ENCODE results near the gene MACROD2. TPM values are rescaled to one million over a fixed set of nuclear protein-coding genes. Genes with fewer than 3 reads are reported as not detected.

The MACROD2 gene
- total RNA-seq, 1 experiment from 2014 or later = 1.6 TPM

GRCh38 chr20:16100111-16100510 is 2104.8 kb downstream of the MACROD2 start:
- Histone ChIP-seq H2AK5ac (ENCODE audit: insufficient read length, low read length) (no peak overlapping the region), H2BK5ac (ENCODE audit: insufficient read length, low read length) (no peak overlapping the region), H3K9ac (ENCODE audit: extremely low read depth, insufficient read length, low read length) (no peak overlapping the region), H3K23me2 (ENCODE audit: insufficient read length, low read depth, low read length, poor library complexity, severe bottlenecking) (no peaks in the 10 kb centered on the region), H3K9me3 (ENCODE audit: control insufficient read depth, low read depth, low read length) (no peaks in the 10 kb centered on the region), H3K4me2 (ENCODE audit: insufficient read depth, insufficient read length, low read length) (no peak overlapping the region), H2BK15ac (ENCODE audit: low read depth, low read length) (no peak overlapping the region), H2AFZ (ENCODE audit: low read length) (no peak overlapping the region), H4K8ac (replicated peaks; ENCODE audit: insufficient read length, low read depth, low read length) (no peak overlapping the region), H2BK20ac (ENCODE audit: low read depth, low read length, poor library complexity, severe bottlenecking) (no peak overlapping the region), H2BK12ac (ENCODE audit: insufficient read length, low read depth, low read length) (no peak overlapping the region), H3K56ac (ENCODE audit: insufficient read length, low read depth, low read length) (no peak overlapping the region), H3K79me2 (ENCODE audit: insufficient read depth, low read length) (no peaks in the 10 kb centered on the region), H2BK120ac (ENCODE audit: low read depth, low read length, poor library complexity, severe bottlenecking) (no peak overlapping the region), H3K27me3 (ENCODE audit: insufficient read depth, low read length) (no peaks in the 10 kb centered on the region), H4K5ac (ENCODE audit: insufficient read length, low read depth, low read length) (no peak overlapping the region), H3K27ac (ENCODE audit: insufficient read length, low read depth, low read length) (no peak overlapping the region), H3K23ac (ENCODE audit: insufficient read length, low read depth, low read length) (no peak overlapping the region), H3K18ac (ENCODE audit: insufficient read length, low read depth, low read length) (no peak overlapping the region), H3T11ph (ENCODE audit: low read length) (no peak overlapping the region), H4K91ac (ENCODE audit: insufficient read length, low read depth, low read length) (no peak overlapping the region), H3K4ac (ENCODE audit: low read depth, low read length) (no peak overlapping the region), H3K4me1 (ENCODE audit: insufficient read depth, low read length) (no peaks in the 10 kb centered on the region), H3K14ac (ENCODE audit: insufficient read depth, low read length) (no peak overlapping the region), H4K20me1 (ENCODE audit: control insufficient read depth, insufficient read depth, insufficient read length) (no peaks in the 10 kb centered on the region), H3K79me1 (ENCODE audit: insufficient read depth, low read depth, low read length, poor library complexity, severe bottlenecking) (no peaks in the 10 kb centered on the region)
- H3K27ac Mint-ChIP-seq = no peak overlapping the region
- TF ChIP-seq, protein P1, sequence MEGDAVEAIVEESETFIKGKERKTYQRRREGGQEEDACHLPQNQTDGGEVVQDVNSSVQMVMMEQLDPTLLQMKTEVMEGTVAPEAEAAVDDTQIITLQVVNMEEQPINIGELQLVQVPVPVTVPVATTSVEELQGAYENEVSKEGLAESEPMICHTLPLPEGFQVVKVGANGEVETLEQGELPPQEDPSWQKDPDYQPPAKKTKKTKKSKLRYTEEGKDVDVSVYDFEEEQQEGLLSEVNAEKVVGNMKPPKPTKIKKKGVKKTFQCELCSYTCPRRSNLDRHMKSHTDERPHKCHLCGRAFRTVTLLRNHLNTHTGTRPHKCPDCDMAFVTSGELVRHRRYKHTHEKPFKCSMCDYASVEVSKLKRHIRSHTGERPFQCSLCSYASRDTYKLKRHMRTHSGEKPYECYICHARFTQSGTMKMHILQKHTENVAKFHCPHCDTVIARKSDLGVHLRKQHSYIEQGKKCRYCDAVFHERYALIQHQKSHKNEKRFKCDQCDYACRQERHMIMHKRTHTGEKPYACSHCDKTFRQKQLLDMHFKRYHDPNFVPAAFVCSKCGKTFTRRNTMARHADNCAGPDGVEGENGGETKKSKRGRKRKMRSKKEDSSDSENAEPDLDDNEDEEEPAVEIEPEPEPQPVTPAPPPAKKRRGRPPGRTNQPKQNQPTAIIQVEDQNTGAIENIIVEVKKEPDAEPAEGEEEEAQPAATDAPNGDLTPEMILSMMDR (conservative IDR thresholded peaks at IDR 0.05) = no peak
- no peaks in the 10 kb centered on the region for H3K27me3 Mint-ChIP-seq (ENCODE audit: low read depth)
- H3K36me3 Mint-ChIP-seq (ENCODE audit: insufficient read depth in 1 of 3, low read depth in 3 of 3) = no peaks in the 10 kb centered on the region
- H3K4me1 Mint-ChIP-seq = no peaks in the 10 kb centered on the region; a peak in 1 of 4 replicates
- WGBS (ENCODE audit: extremely low coverage, insufficient read length, low lambda C conversion rate) = no CpG with 5 or more reads among the region's 3 CpGs
- peaks cover 0 to 2% of the 10 kb centered on the region in 2 experiments; a peak in 1 of 5 replicates for H3K9me3 Mint-ChIP-seq
- H3K4me3 Mint-ChIP-seq = no peak overlapping the region
- DNase-seq = no peak

All from H9 (cell line).